ENCODE results near the gene MRPL14.

Gene MRPL14

DNA sequence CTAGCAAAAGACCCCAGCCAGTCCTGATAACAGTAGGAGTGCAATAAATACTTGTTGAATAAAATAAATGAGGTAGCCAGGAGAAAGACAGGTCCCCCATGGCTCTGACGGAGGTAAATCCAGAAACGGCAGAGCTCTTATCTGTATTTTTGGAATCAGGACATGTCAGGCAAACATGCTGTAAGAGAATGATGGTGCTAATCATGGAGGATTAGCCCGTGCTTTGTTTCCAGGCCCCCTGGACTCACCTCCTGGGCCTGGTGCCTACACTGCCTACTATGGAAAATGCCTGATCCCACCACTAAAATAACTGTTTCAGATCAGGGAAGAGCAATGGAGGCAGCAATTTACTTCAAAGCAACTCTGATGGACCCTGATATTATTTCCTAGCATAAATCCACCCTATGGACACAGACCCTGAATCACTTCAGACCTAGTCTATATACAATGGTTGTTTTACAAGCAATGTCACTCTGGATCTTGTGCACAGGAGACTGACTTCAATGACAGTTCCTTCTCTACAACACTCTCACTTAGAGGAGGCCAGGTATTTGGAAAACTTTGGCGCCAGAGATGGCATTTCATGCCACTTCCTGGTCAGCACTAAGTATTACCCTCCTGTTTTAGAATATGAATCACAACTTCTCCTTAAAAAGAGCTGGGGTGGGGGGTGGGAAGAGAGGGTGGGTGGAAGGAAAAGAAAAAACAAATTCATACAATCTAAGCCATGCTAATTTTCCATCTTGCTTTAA is 6.4 kb downstream of the MRPL14 start:
- no peak for DNase-seq

DNA sequence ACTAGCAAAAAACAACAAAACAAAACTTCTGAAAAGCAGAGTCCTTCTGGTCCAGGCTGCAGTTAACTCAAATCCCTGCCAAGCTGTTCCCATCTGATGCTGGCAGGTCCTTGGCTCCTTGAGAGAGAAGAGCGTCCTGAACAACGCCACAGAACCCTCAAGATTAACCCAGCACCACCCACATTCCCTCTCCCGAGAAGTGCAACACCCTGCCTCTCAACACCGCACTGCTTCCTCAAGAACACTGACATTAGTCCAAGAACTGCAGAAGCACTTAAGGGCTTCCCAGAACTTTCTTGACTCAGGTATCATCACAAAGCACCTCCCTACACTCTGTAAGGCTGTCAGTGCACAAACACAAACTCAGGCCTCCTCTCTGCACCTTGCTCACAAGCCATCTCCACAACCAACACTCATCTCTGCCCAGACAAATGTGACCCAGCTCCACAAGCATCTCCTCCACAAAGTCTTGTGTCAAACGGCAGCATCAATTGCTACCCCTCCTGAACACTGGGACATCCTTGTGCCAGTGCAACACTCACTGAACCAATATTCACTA is 7.5 kb downstream of the MRPL14 start:
- DNase-seq = no peak

DNA sequence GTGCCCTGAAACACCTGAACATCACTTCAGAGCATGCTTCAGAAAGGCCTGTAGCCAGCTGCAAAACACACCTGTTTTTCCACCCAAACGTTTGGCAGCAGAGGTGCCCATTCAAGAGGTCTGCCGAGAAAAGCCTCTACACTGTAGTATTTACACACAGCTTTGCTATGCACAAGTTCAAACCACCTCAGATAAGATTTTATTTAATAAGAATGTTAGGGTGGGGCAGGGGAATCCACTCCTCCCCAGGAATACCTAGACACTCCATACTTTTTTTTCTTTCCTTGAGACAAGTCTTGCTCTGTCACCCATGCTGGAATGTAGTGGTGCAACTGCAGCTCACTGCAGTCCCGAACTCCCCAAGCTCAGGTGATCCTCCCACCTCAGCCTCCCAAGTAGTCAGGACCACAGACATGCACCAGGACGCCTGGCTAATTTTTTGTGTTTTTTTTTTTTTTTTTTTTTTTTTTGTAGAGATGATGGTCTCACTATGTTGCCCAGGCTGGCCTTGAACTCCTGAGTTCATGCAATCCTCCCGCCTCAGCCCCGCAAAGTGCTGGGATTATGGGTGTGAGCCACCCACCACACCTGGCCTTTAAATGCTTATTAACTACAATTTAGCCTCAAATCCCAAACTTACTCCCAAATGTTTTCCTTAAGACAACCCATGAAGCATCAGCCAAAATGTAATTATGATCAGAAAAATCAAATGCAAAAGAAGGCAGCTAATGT is 9.7 kb downstream of the MRPL14 start:
- no peak for DNase-seq

DNA sequence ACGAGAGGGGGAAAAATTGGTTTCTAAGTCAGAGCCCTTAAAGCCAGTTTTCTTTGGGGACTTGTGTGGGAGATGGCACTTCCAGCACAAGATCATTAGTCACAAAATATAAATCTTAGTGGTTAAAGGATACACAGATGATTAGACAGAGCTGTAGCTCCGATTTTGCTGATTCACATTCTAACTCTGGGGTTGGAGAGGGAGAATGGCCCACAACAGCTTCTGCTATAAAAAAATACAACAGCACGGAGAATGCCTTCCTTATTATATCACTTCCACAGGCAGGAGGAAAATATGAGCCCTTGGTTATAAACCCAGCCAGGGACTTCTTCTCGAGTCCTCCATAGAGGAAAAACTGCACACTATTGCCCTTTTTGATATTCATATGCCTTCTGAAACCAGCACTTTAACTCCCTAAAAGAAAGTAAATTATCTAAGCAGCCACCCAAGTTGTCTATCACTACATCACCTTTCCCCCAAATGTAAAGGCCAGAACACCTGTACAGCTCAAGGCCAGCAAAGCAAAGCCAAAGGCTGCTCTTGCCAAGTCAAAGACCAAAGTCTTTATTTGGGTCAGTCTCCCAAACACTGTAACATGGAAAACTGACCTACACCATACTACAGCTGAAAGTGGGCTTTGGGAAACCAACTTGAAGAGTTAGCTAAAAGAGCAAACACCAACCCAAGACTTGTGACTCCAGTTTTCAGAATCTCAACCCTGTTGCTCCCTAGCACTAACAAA is 10.4 kb downstream of the MRPL14 start:
- DNase-seq = no peak

DNA sequence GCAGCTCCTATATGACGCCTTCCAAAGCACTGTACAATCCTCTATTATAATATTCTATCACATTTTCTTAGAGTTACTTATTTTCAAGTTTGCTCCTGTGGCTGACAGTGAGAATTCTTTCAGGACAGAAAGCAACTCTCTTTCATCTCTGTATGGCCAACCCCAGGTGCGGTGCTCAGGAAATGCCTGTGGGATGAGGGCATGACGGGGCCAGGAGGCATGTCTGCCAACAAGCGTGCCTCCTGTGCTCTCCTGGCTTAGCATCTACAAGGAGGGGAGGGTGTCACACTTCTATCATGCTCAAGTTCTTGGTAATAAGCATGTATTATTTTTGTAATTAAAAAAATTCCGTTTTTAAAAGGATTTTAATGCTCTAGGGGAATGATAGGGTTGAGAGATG is 11.4 kb downstream of the MRPL14 start:
- DNase-seq = no peak

DNA sequence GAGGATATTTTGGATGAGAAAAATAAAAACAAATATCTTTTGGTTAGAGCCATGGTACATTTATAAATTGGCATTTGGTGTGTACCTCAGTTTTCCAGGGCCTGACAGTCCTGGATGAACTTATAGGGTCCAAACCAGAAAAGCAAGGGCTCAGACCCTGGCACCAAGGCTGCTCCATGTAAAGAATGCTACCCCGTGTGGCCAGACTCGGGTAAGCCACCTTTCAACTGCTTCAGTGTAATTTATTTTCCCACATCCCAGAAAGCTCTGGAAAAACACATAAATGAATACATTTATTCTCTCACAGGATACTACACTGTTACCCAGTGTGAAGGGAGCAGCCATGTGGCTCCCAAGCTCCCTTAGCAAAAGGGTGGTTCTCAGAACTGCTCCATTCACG is 13.8 kb downstream of the MRPL14 start:
- DNase-seq = no peak

DNA sequence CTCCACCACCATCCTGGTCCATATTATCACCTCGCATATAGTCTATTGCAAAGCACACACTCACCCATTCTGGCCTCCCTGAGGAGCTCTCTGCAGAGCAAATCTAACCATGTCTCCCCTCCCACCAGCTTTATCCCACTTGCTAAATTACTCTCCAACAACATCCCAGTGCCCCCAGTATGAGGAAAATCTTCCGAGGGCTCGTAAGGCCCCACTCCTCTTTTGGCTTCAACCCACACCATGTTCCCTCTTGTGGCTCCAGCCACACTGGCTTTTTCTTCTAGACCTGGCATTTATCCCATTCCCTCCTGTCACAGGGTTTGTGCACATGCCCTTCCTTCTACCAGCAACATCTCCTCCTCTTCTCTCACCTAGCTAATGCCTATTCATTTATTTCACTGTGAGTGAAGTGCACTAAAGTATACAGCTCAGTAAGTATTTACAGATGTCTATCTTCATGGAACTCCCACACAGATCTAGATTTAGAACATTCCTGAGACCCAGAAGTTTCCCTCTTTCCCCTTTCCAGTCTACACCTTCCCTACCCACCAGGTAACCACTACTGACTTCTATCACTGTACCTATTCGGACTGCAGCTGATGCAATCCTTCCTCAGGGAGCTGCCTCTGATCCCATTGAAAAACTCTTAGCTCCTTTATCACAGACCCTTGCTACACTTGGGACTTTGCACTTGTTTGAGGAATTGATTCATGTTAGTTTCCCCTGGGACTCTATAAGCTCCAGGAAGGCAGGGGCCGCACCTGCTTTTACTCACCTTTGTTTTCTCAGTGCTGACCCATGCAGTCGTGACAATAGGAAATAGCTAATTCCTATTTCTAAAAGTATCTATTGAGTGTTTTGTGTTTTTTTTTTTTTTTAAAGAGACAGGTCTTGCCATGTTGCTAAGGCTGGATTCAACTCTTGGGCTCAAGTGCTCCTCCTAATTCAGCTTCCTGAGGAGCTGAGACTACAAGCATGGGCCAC is 15.5 kb downstream of the MRPL14 start:
- no peak for DNase-seq

DNA sequence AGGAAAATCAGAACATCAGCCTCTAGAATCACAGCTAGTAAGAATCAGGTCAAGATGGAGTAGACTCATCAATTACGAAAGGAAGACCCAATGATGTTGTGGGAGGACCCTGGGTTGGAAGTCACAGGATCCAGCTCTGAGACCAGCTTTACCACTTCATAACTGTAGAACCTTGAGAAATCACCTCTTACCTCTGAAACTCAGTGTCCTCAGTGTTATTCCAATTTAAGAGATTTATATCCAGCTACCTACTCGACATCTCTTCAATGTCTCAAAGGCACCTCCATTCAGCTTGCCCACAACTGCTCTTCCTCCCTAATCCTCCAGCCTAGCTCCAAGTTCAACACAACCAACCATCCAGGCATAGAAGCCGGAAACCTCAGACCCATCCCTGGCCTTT is 16.3 kb downstream of the MRPL14 start:
- DNase-seq = no peak

DNA sequence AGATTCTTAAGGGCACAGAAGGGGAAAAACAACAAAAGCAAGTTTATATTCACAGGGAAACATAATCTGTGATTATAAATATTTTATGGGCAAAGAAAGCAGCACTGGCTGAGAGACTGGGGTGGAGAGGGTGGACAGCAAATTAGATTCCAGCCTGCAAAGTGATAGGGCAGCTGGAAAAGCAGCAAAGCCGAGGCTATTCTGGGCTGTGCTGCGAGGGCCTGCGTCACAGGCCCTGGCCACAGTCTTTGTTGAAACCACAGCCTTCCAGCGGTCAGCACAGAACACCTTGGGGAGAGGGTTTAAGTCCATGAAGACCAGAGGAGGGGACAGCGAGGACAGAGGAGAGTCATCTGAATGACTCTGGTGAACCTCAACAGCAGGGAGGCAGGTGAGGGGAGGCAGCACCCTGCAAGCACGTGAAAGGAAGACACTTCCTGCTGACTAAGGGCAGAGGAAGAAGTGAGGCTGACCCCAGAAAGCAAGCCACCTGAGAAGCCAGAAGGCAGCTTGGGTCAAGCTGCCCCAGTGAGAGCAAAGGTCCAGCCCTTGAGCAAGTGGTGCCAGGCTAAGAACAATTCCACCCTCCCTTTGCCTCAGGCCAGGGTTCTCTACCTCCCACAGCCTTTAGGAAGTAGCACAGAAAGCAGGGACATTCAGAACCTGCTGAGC is 17.1 kb downstream of the MRPL14 start:
- DNase-seq = no peak

DNA sequence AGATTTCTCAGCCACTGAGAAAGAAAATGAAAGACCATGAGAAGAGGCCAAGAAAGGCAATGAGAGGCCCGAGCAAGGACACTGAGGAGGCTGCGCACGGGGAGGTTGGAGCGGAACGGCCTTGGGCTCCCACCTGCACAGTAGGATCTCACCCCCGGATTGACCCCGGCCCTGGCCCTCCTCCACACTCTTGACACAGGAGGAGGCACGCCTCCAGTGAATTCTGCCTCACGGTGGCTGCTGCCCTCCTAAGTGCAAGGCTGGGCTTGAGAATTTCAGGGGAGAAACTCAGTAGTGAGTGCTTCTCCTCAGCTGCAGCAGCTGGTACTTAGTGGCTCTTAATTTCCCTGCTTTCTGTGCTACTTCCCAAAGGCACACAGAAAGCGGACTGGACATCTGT is 18.0 kb downstream of the MRPL14 start:
- DNase-seq = no peak

DNA sequence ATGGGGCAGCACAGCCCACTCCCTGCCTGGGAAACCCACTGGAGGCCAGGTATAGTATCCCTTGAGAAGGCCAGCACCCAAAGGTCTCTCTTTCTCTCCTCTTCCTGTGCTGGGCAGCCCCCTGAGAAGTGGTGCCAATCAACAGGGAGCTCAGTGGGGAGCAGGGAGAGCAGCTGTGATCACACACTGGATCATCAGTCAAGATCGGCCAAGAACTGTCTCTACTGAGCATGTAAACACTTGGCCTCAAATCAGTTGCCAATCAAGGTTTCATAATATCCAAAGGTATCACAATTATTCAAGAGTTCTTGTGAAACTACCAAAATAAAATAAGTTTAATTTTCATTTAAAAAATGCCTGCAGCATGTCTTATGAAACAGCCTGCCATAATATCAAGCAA is 18.8 kb downstream of the MRPL14 start:
- no peak for DNase-seq

DNA sequence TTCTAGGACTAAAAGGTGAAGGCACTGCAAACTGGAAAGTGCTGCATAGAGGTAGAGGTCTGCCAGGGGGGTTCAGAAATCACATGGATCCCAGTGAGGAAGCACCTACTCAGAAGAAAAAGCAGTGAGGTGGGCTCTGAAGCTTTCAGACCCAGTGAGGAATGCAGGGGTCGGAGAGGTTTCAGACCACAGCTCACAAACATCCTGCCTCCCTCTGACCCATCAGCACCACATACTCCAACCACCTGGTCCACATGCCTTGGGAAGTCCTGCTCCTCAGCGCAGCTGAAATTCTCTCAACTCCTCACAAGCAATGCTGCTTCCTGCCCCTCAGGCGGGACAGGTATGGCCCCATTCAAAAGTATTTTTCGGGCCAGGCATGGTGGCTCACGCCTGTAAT is 20.2 kb downstream of the MRPL14 start:
- DNase-seq = no peak

DNA sequence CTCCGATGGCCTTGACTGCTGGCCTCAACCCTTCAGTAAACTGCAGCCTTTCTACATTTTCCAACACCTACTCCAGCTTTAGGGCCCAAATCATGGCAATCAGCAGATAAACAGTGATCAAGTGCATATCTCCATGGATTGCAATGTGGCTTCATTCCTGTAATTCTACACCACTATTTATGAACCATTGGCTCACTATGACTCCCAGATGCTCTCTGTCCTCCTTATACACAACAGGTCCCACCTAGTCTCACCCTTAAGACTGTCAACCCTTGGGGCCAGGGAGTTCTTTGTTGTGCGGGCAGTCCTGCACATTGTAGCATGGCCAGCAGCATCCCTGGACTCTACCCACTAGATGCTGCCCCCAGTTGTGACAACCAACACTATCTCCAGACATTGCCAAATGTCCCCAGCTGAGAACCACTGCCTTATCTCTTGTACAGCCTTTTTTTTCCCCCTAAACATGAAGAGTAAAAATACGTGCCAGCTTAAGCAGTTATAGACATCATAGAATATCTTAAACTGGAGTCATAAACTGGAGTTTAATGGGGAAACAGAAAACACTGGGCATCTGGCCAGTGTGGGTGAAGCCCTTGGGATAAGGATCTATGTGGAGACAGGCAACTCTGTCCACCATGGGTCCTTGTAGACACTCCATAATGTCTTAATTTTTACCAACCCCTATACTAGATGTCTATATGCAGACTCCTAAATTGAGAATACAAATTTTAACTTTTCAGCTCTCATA is 21.1 kb downstream of the MRPL14 start:
- no peak for DNase-seq

DNA sequence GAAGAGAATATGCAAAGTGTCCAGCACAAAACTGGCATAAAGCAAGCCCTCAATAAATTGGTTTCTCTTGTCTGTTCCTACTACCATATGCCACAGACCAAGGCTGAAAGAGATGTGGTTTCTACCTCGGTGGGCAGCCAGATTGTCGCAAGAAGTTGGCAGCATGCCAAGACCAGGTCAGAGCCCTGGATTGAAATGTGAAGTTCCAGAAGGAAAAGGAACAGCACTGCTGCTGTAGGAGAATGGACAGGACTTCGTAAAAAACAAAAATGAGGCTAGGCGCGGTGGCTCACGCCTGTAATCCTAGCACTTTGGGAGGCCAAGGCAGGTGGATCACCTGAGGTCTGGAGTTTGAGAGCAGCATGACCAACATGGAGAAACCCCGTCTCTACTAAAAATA is 22.1 kb downstream of the MRPL14 start:
- DNase-seq = no peak

DNA sequence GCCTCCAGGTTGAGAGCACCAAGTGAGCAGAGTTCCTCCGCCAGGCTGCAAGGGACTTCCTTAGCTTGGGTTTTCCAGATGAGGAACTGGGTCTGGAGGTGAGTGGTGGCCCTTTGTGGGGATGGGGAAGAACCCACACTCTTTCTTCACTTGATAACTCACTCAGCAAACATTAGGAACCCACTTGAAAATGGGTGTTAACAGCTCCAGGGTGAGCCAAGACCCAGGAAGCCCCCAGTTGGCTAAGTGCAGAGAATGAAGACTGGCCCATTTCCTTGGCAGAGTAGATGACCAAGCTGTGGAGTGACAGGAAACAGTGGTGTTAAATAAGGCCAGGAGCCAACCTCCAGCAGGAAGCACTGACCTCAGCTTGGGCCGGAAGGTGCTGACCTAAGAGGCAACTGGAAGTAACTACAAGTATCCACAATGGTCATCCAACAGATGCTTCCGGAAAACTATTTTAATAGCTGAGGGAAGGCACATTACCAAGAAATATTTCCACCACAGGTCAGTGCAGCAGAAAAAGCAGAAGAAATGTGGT is 22.7 kb downstream of the MRPL14 start:
- no peak for DNase-seq

DNA sequence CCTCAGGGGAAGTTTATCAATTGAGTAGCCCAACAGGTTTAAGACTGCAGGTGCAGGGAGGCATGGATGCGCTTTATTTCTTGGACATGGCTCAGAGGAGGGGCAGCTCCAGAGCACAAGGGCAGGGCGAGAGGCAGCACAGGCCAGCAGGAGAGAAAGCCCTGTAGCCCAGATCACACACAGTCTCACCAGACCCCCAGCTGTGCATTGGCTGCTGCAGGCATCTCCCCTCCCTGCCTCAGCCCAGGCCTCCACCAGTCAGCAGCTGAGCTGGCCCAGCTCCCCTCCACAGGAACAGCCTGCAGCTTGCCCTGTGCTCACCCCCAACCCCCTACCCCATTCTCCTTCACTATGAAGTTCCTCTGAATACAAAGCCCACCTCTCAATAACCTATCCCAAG is 24.7 kb downstream of the MRPL14 start:
- no peak for DNase-seq

DNA sequence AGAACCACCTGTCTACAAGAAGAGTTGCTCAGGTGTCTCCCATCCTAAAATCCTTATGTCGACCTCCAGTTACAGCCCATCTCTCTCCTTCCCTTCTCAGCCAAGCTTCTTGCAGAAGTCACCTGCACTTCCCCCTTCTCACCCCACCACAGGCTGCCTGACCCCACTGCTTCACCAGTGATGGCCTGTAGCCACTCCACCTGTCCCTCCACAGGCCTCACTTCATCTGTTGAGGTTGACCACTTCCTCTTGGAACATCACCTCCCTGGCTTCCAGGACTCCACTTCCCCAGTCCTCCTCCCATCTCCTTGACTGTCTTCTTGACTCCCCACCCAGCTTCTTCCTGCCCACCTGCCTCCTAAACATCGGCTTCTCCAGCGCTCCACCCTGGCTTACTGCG is 25.4 kb downstream of the MRPL14 start:
- DNase-seq = no peak

DNA sequence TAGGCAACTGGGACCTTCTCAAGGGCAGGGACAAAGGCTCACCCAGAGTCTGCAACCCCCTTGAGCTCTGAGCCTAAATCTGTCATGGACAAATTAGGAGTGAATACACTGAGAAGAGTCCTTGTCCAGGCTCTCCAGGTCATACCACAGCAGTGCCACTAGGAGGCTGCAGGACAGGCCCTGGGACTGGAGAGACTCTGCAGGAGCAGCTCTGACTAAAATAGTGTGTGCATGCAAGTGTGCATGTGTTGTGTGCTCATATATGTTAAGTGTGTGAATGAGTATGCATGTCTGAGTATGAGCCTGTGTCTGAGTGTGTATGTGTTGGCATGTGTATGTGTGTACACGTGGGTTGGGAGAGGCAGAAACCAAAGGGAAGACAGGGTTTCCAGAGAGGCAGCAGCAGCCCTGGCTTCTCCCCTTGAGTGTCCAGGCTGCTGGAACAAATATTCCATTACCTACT is 27.1 kb downstream of the MRPL14 start:
- DNase-seq = no peak

DNA sequence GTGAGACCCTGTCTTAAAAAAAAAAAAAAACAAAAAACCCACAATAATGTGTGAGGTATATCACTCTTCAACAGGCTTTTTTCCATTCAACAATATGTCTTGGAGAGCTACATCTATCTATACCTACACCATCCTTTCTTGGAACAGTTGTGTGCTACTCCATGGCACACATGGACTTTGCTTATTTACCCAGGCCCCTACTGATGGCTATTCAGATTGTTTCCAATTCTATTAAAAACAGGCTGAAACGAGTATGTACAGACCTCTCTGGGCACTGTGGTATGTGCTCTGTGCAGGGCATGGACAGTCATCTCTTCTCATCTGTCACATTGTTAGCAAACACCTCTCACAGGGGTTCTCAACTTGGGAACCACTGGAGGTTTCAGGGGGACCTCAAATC is 28.1 kb downstream of the MRPL14 start:
- DNase-seq = no peak

DNA sequence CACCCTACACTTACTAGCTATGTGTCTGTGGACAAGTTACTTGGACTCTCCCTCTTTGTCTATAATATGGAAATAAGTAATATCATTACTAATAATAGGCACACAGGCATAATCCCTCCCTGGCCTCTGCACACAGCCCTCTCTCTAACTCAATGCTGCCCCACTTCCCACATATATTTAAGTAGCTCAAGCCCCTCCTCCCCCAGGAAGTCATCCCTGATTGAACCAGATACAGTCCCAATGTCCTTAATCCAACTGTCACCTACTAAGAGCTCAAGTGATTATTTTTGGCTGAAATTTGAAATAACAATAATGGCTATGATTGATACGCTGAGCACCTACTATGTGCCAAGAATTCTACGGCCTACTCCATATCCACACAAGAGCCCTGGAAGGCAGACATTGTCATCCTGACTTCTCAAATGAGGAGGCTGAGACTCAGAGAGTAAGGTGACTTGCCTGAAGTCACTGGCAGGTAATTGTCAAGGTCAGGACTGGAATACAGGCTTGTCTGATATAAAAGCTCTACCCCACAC is 29.4 kb downstream of the MRPL14 start:
- DNase-seq = no peak

All from NCI-H1436 (cell line).